Fibroblast of the aortic adventitia (primary cell): Measurements from ENCODE around the gene FERMT1. TPM values are rescaled to one million over a fixed set of nuclear protein-coding genes. Genes with fewer than 3 reads are reported as not detected.

Experiments
- DNase-seq: peaks from one replicate; pipeline ENCODE4 v3.0.0-alpha.2; 2010; ENCODE audit warnings: low read depth
- H3K4me3 ChIP-seq: 2 replicates; pipeline ENCODE4 v1.5.1; 2011; ENCODE audit warnings: low read depth, mild to moderate bottlenecking, control low read depth, low read length, moderate library complexity
- CTCF ChIP-seq: IDR thresholded peaks from 2 replicates; pipeline ENCODE4 v1.5.1; 2011; ENCODE audit warnings: mild to moderate bottlenecking, low read length, control low read depth, inconsistent platforms; ENCODE audit not compliant: insufficient read depth
- total RNA-seq: library from RNA; depleted of rRNA; stranded (reverse); fragments of >200 nt; gene quantifications from 2 replicates; pipeline ENCODE4 v1.2.3, GENCODE V29; 2012; ENCODE audit warnings: low replicate concordance

The FERMT1 gene
- total RNA-seq: 2.9 and 8.8 TPM in 2 replicates

DNA sequence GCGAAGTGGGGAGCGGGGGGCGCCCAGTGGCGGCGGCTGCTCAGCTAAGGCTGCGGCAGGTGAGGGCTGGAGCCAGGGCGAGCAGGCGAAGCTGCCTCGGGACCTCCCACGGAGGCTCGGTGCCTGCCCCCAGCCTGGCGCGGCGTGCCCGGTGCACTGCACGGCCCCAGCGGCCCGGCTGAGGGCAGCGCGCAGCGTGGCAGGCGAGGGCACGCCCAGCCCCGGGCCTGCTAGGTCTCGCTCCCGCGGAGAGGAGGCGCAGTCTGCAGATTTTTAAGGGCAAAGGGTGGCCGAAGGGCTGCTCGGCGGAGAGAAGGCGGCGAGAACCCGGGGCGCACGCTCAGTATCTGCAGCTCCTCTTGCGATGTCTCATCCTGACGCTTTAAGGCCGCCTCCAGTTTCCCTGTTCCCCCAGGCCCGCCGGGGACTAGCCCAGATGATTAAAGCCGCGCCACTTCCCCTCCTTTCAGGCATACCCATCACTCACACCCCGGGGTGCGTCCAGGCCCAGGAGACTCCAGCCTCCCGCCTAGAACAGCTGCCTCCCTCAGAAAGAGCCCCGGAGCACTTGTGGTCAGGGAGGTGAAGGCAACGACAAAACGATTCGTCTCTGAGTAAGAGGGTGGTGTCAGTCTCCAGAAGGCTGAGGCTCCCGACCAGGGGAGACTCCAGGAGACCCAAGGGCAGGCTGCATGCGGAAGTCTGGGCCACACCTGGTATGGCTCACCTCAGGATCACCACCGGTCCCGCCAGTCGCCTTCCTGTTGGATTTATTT is at the start of gene FERMT1:
Gene FERMT1, minus strand, starts transcription at position 158 of the 776 bp plus-strand sequence. CDS start 3,476 bp downstream, outside the sequence.
- peak within 1 kb of the TSS; percentile 72 for H3K4me3 ChIP-seq
- peak; percentile 41 for TF ChIP-seq CTCF
- DNase-seq: peak; percentile 66

DNA sequence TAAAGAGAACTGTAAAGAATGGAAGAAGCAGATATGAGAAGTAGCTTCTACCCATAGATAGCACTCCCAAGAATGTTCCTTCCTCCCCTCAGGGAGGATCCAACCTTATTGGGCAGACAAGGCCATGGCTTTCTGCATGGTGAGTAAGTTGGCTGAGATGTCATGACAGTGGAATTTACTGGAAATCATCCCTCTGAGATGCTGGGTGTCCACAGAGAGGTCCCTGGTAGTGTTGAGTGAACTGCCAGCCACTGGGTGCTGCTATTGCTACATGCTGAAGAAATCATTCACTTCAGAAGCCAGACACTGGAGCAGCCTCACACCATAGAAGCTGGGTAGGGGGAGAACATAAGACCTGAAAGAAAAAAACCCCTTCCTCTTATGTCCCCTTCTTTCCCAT is 46.4 kb upstream of the FERMT1 start:
- DNase-seq: peak; percentile 10

DNA sequence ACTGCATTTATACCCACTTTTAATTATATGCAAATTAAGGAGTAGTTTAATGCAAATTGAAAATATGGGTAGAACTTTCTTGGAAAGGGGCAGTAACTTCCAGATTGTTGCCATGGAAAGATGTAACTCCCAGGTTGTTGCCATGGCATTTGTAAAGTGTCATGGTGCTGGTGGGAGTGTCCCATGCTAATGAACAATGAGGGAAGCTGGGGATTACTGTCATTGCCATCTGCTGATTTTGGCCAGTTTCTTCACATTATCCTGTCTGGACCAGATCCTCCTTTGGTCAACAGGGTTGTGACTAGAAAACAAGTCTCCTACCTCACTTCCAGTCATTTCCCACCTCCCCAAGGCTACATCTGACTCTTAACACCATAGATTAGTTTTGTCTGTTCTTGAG is 45.4 kb upstream of the FERMT1 start:
- H3K4me3 ChIP-seq: no peak overlapping the region
- DNase-seq: no peak
- TF ChIP-seq CTCF: no peak

More for the DNA sequence above, 46.4 kb upstream of the FERMT1 start:
- TF ChIP-seq CTCF: no peak
- H3K4me3 ChIP-seq: no peak overlapping the region

DNA sequence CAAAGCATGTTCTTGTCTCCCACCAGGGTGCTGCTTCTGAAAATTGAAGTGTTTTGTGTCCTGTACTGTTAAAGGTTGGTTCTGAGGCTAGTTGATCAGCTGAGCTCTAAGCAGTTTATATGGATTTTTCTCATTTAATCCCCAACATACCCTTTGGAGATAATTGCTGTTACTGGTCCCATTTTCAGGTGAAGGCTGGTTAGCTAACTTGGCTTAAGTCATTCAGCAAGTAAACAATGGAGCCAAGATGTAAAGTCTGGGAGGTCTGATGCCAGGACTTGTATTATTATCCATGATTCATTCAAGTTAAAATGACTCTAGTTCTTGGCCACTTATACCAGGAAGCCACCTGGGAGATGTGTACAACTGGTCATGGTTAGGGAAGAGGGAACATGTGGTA is 42.5 kb upstream of the FERMT1 start:
- no peak for DNase-seq
- TF ChIP-seq CTCF: no peak
- no peak overlapping the region for H3K4me3 ChIP-seq

- no peak overlapping the region for H3K4me3 ChIP-seq
- TF ChIP-seq CTCF: no peak
- peak; percentile 28 for DNase-seq
These were observed 41.9 kb upstream of the FERMT1 start for GRCh38 chr20:6164421-6165341.

DNA sequence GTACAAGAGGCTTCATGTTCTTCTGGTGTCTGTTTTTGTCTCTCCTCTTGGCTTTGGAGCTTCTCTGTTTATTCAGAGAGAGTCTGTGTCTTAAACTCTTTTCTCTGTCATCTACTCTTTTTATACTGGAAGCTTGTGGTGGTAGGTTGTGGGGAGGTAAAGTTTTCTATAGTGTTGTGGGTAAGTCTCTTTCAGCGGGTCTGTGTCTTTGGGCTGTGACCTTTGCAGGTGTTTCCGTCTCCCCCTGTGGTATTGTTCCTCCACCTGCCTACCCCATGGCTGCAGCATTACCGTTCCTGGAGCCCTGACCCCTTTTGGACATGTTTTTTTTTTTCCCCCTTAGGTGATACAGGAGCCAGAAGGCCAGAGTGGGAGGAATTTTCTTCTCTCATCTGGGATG is 37.9 kb upstream of the FERMT1 start:
- TF ChIP-seq CTCF: no peak
- H3K4me3 ChIP-seq: no peak overlapping the region
- DNase-seq: no peak
